H1 (cell line): Measurements from ENCODE around the gene TMEM30A. TPM values are rescaled to one million over a fixed set of nuclear protein-coding genes. Genes with fewer than 3 reads are reported as not detected.
A peak's percentile ranks its signal among the peaks of the same experiment; 100 is the strongest.

Source experiments
- BCL11A ChIP-seq, 2 experiments: IDR thresholded peaks; one replicate each; pipeline ENCODE4 v1.6.1; 2011; ENCODE audit warnings: low read depth in 2 of 2, low read length in 2 of 2, mild to moderate bottlenecking in 2 of 2
- CEBPB ChIP-seq: IDR thresholded peaks from 2 replicates; pipeline ENCODE4 v1.6.1; 2012; ENCODE audit warnings: low read depth, low read length
- EZH2 ChIP-seq: fragments of 200-600 bp; sonication (generic); IDR thresholded peaks from 2 replicates; pipeline ENCODE4 v1.7.1; 2012; ENCODE audit warnings: low read depth, mild to moderate bottlenecking, moderate library complexity, low read length, inconsistent platforms; ENCODE audit not compliant: severe bottlenecking
- FOSL1 ChIP-seq: IDR thresholded peaks from 2 replicates; pipeline ENCODE4 v1.6.1; 2011; ENCODE audit warnings: mild to moderate bottlenecking, low read depth, low read length, moderate library complexity; ENCODE audit not compliant: insufficient read depth
- HDAC2 ChIP-seq, 2 experiments: fragments of 300-600 bp in 1 of 2; sonication (generic) in 1 of 2; IDR thresholded peaks; 2 replicates each; pipeline ENCODE4 v1.6.1; 2011 to 2012; ENCODE audit warnings: low read depth in 2 of 2, low read length in 2 of 2, mild to moderate bottlenecking in 2 of 2, moderate library complexity in 2 of 2, borderline replicate concordance in 1 of 2, inconsistent platforms in 1 of 2
- HDAC6 ChIP-seq: IDR thresholded peaks from one replicate; pipeline ENCODE4 v1.7.1; 2012; ENCODE audit warnings: low read depth, mild to moderate bottlenecking, inconsistent platforms, low read length, moderate library complexity
- KDM1A ChIP-seq: fragments of 200-600, 300-600 bp; sonication (generic); IDR thresholded peaks from 2 replicates; pipeline ENCODE4 v1.7.1; 2016; ENCODE audit warnings: mild to moderate bottlenecking, low read length, borderline replicate concordance
- NANOG ChIP-seq: IDR thresholded peaks from 2 replicates; pipeline ENCODE4 v1.6.1; 2011; ENCODE audit warnings: low read length, low read depth, mild to moderate bottlenecking, inconsistent platforms; ENCODE audit not compliant: insufficient read depth, poor library complexity, severe bottlenecking
- PHF8 ChIP-seq: fragments of 200-600 bp; sonication (generic); conservative IDR thresholded peaks from 2 replicates; pipeline ENCODE4 v1.7.1; 2012; ENCODE audit warnings: low read depth, mild to moderate bottlenecking, inconsistent platforms, low read length, moderate library complexity
- POLR2A ChIP-seq, 2 experiments: IDR thresholded peaks; 1 replicate in 1 of 2; 2 replicates in 1 of 2; pipeline ENCODE4 v1.6.1; 2011; ENCODE audit warnings: low read depth in 2 of 2, low read length in 2 of 2, mild to moderate bottlenecking in 2 of 2; ENCODE audit errors: control extremely low read depth in 1 of 2
- POLR2AphosphoS5 ChIP-seq: IDR thresholded peaks from 2 replicates; pipeline ENCODE4 v1.6.1; 2011; ENCODE audit warnings: low read depth, low read length
- RFX5 ChIP-seq: IDR thresholded peaks from 2 replicates; pipeline ENCODE4 v1.6.1; 2011; ENCODE audit warnings: low read depth, low read length, improper control_type of control experiment, borderline replicate concordance
- SP4 ChIP-seq: IDR thresholded peaks from 2 replicates; pipeline ENCODE4 v1.6.1; 2012; ENCODE audit warnings: low read length, inconsistent platforms
- SRF ChIP-seq: IDR thresholded peaks from 2 replicates; pipeline ENCODE4 v1.6.1; 2011; ENCODE audit warnings: mild to moderate bottlenecking, low read depth, low read length, moderate library complexity
- TAF7 ChIP-seq: optimal IDR thresholded peaks from 2 replicates; pipeline ENCODE3; 2011; ENCODE audit warnings: low read depth, mild to moderate bottlenecking, inconsistent platforms, low read length, moderate library complexity, borderline replicate concordance
- TCF12 ChIP-seq: IDR thresholded peaks from 2 replicates; pipeline ENCODE4 v1.6.1; 2011; ENCODE audit warnings: low read depth, mild to moderate bottlenecking, low read length
- USF2 ChIP-seq: IDR thresholded peaks from 2 replicates; pipeline ENCODE4 v1.6.1; 2011; ENCODE audit warnings: low read length, improper control_type of control experiment
- YY1 ChIP-seq: IDR thresholded peaks from 2 replicates; pipeline ENCODE4 v1.6.1; 2011; ENCODE audit warnings: low read depth, mild to moderate bottlenecking, low read length
- polyA plus RNA-seq, 7 experiments: library from polyadenylated mRNA; depleted of rRNA in 3 of 7; stranded (reverse) in 5 of 7; unstranded in 2 of 7; fragments of >200 nt in 5 of 7; fragments of 200-250 nt in 2 of 7; gene quantifications; 1 replicate in 5 of 7; 2 replicates in 1 of 7; 4 replicates in 1 of 7; pipeline versions ENCODE4 v1.2.1 to v1.2.3, GENCODE V29; 2011 to 2013; ENCODE audit warnings: missing spikeins in 2 of 7, mixed read lengths in 2 of 7
- total RNA-seq: library from RNA; stranded (reverse); fragmentation: NEBNext Ultra II Directional; extraction: Animal tissue kit (Norgen Biotek cat#: 25700); gene quantifications from 2 replicates; pipeline ENCODE4 v1.2.1, GENCODE V29; 2021
- TF ChIP-seq, protein P1 (sequence below): IDR thresholded peaks from 2 replicates; pipeline ENCODE4 v1.6.1; 2012; ENCODE audit warnings: low read length, inconsistent platforms

TMEM30A gene
- total and polyA plus RNA-seq, 2 of the 8 experiments (the other 6 are each of a cell fraction or from before 2014, with no cell fraction given): 10.5 to 71.0 TPM

- TF ChIP-seq FOSL1 (no peak), PHF8 (peak; percentile 47; the same call in 1 of the 2 replicates), HDAC2 (IDR thresholded peaks at IDR 0.05; ENCODE audit: borderline replicate concordance in 1 of 2, low read depth in 2 of 2, low read length in 2 of 2) (no peak; a peak in 2 of 4 replicates), KDM1A (no peak), RFX5 (no peak), SRF (no peak), HDAC6 (no peak), TAF7 (no peak), CEBPB (no peak), NANOG (no peak), POLR2AphosphoS5 (no peak), TCF12 (no peak), SP4 (no peak), BCL11A (IDR thresholded peaks at IDR 0.05; ENCODE audit: low read depth in 2 of 2, low read length in 2 of 2) (no peak), POLR2A (IDR thresholded peaks at IDR 0.05; ENCODE audit: control extremely low read depth in 1 of 2, low read depth in 2 of 2, low read length in 2 of 2) (no peak), YY1 (0 out of 2 replicates have a peak, but pooled peaks have one; percentile 45), EZH2 (peak; percentile 26), USF2 (no peak)
- TF ChIP-seq, protein P1, sequence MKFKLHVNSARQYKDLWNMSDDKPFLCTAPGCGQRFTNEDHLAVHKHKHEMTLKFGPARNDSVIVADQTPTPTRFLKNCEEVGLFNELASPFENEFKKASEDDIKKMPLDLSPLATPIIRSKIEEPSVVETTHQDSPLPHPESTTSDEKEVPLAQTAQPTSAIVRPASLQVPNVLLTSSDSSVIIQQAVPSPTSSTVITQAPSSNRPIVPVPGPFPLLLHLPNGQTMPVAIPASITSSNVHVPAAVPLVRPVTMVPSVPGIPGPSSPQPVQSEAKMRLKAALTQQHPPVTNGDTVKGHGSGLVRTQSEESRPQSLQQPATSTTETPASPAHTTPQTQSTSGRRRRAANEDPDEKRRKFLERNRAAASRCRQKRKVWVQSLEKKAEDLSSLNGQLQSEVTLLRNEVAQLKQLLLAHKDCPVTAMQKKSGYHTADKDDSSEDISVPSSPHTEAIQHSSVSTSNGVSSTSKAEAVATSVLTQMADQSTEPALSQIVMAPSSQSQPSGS: no peak
Observed at GRCh38 chr6:75205776-75206575, 78.6 kb downstream of the TMEM30A start, which contains the start of gene COL12A1 (continued).
